Spinal cord (tissue), 10 donors: ENCODE data around the gene NKX2-8. TPM values are rescaled to one million over a fixed set of nuclear protein-coding genes. Genes with fewer than 3 reads are reported as not detected.

Experiments
- DNase-seq, 6 donors: peaks; one replicate each; pipeline versions ENCODE4 v3.0.0 to v3.0.0-alpha.2; 2013 to 2015; ENCODE audit warnings: low spot score in 6 of 6, low read depth in 4 of 6
- H3K27ac ChIP-seq: one replicate; pipeline ENCODE4 v1.5.1; 2013; ENCODE audit warnings: low read depth, low read length, control low read depth
- H3K27me3 ChIP-seq: one replicate; pipeline ENCODE4 v1.6.1; 2013; ENCODE audit warnings: low read length; ENCODE audit not compliant: control insufficient read depth, insufficient read depth
- H3K36me3 ChIP-seq: one replicate; pipeline ENCODE4 v1.6.1; 2013; ENCODE audit warnings: low read length; ENCODE audit not compliant: control insufficient read depth, insufficient read depth
- H3K4me1 ChIP-seq: one replicate; pipeline ENCODE4 v1.6.1; 2013; ENCODE audit warnings: low read length; ENCODE audit not compliant: control insufficient read depth, insufficient read depth
- H3K4me3 ChIP-seq: one replicate; pipeline ENCODE4 v1.5.1; 2013; ENCODE audit warnings: low read depth, low read length, control low read depth
- H3K9me3 ChIP-seq: one replicate; pipeline ENCODE4 v1.6.1; 2013; ENCODE audit warnings: low read length; ENCODE audit not compliant: control insufficient read depth, insufficient read depth
- WGBS: methylation state at CpG from one replicate; pipeline ENCODE4 v1.1.5; 2013; ENCODE audit warnings: missing lambda C conversion rate; ENCODE audit not compliant: insufficient coverage; 5-methylcytosine and 5-hydroxymethylcytosine counted together
- polyA plus RNA-seq, 2 donors: library from polyadenylated mRNA; unstranded; fragments of 120-200 nt; gene quantifications; one replicate each; pipeline ENCODE4 v1.2.1, GENCODE V29; 2013; ENCODE audit not compliant: insufficient read length in 2 of 2
- total RNA-seq, 2 donors: library from RNA; depleted of rRNA in 1 of 2; stranded (reverse); fragments of 120-200 nt in 1 of 2; fragments of >200 nt in 1 of 2; gene quantifications; one replicate each; pipeline versions ENCODE4 v1.2.3 to v1.2.4, GENCODE V29; 2013 to 2014
- donor health status: healthy.

The NKX2-8 gene
- total and polyA plus RNA-seq, 4 donors = 0.11 to 0.21 TPM; not detected in 2

GRCh38 chr14:36580856-36581831 lies 1.3 kb downstream of the NKX2-8 start:
- under 1% methylated on average over 103 of the region's 103 CpGs for WGBS
- Histone ChIP-seq H3K4me1 (peaks cover 46% of the 10 kb centered on the region), H3K9me3 (no peaks in the 10 kb centered on the region), H3K27ac (no peak overlapping the region), H3K36me3 (no peaks in the 10 kb centered on the region), H3K27me3 (peaks cover 95% of the 10 kb centered on the region), H3K4me3 (peak overlapping the region; percentile 24)
- DNase-seq = peak in 2 of 6 donors; percentile 60 to 74

- H3K9me3 ChIP-seq = no peaks in the 10 kb centered on the region
- H3K4me1 ChIP-seq = peaks cover 46% of the 10 kb centered on the region
- no peaks in the 10 kb centered on the region for H3K36me3 ChIP-seq
- H3K27ac ChIP-seq = no peak overlapping the region
- H3K4me3 ChIP-seq = no peak overlapping the region
- peaks cover 96% of the 10 kb centered on the region for H3K27me3 ChIP-seq
- WGBS = under 1% methylated on average over 48 of the region's 51 CpGs
- DNase-seq = no peak
Measured at GRCh38 chr14:36580141-36580855, 2.1 kb downstream of the NKX2-8 start.

GRCh38 chr14:36579573-36580140 lies 2.8 kb downstream of the NKX2-8 start:
- Histone ChIP-seq H3K4me1 (peaks cover 46% of the 10 kb centered on the region), H3K27me3 (peaks cover 94% of the 10 kb centered on the region), H3K36me3 (no peaks in the 10 kb centered on the region), H3K4me3 (no peak overlapping the region), H3K9me3 (no peaks in the 10 kb centered on the region), H3K27ac (no peak overlapping the region)
- WGBS = 4% methylated on average over 22 of the region's 22 CpGs
- no peak for DNase-seq

GRCh38 chr14:36579001-36579555 lies 3.3 kb downstream of the NKX2-8 start:
- no peak for DNase-seq
- Histone ChIP-seq H3K4me3 (no peak overlapping the region), H3K4me1 (peaks cover 43% of the 10 kb centered on the region), H3K27me3 (peaks cover 93% of the 10 kb centered on the region), H3K27ac (no peak overlapping the region), H3K36me3 (no peaks in the 10 kb centered on the region), H3K9me3 (no peaks in the 10 kb centered on the region)
- WGBS = 23% methylated on average over 4 of the region's 4 CpGs

GRCh38 chr14:36570065-36570464 lies 12.3 kb downstream of the NKX2-8 start:
- Histone ChIP-seq H3K27me3 (peaks cover 26% of the 10 kb centered on the region), H3K36me3 (no peaks in the 10 kb centered on the region), H3K27ac (no peak overlapping the region), H3K4me3 (no peak overlapping the region), H3K4me1 (no peaks in the 10 kb centered on the region), H3K9me3 (no peaks in the 10 kb centered on the region)
- DNase-seq = no peak
- no CpG with 5 or more reads among the region's 2 CpGs for WGBS

GRCh38 chr14:36556811-36557433 lies 25.5 kb downstream of the NKX2-8 start:
- H3K4me1 ChIP-seq = no peaks in the 10 kb centered on the region
- H3K27me3 ChIP-seq = peaks cover 24% of the 10 kb centered on the region
- H3K36me3 ChIP-seq = no peaks in the 10 kb centered on the region
- peak in 2 of 6 donors; percentile 43 to 46 for DNase-seq
- H3K27ac ChIP-seq = no peak overlapping the region
- H3K9me3 ChIP-seq = no peaks in the 10 kb centered on the region
- 75% methylated on average over 5 of the region's 9 CpGs for WGBS
- H3K4me3 ChIP-seq = no peak overlapping the region

GRCh38 chr14:36555998-36556743 lies 26.2 kb downstream of the NKX2-8 start:
- no peak overlapping the region for H3K4me3 ChIP-seq
- no peaks in the 10 kb centered on the region for H3K9me3 ChIP-seq
- H3K4me1 ChIP-seq = no peaks in the 10 kb centered on the region
- no peaks in the 10 kb centered on the region for H3K36me3 ChIP-seq
- no peak overlapping the region for H3K27ac ChIP-seq
- peaks cover 20% of the 10 kb centered on the region for H3K27me3 ChIP-seq
- WGBS = 85% methylated on average over 5 of the region's 6 CpGs
- no peak for DNase-seq

GRCh38 chr14:36553656-36554260 lies 28.7 kb downstream of the NKX2-8 start:
- H3K36me3 ChIP-seq = no peaks in the 10 kb centered on the region
- H3K27ac ChIP-seq = no peak overlapping the region
- H3K4me3 ChIP-seq = no peak overlapping the region
- H3K27me3 ChIP-seq = peaks cover 16% of the 10 kb centered on the region
- no peaks in the 10 kb centered on the region for H3K4me1 ChIP-seq
- DNase-seq = peak in 4 of 6 donors; percentile 3 to 68 (median 24)
- H3K9me3 ChIP-seq = no peaks in the 10 kb centered on the region
- WGBS = no CpG with 5 or more reads among the region's 4 CpGs
